ENCODE results near the gene UXS1. TPM values are rescaled to one million over a fixed set of nuclear protein-coding genes. Genes with fewer than 3 reads are reported as not detected.

Gene UXS1
- total RNA-seq, 1 donor from 2014 or later = 39.5 TPM

DNA sequence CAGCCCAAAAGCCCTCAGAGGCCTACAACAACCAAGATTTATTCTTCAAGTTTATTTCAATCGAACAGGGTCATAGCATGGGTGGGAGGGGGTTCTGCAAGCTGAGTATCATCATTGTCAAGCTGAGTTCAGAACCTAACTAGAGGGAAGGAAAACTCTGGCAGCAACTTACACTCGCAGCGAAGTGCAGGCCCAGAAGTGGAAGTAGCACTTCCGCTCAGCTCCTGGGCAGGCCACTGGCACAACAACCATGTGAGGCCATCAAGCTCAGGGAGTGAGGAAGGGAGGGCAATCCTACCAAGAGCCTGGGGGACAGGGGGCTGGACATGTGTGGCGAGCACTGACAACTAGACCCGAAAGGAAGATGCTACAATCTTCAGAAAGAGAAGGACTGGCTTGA, 4.8 kb downstream of the UXS1 start:
- peak; percentile 33 for DNase-seq

DNA sequence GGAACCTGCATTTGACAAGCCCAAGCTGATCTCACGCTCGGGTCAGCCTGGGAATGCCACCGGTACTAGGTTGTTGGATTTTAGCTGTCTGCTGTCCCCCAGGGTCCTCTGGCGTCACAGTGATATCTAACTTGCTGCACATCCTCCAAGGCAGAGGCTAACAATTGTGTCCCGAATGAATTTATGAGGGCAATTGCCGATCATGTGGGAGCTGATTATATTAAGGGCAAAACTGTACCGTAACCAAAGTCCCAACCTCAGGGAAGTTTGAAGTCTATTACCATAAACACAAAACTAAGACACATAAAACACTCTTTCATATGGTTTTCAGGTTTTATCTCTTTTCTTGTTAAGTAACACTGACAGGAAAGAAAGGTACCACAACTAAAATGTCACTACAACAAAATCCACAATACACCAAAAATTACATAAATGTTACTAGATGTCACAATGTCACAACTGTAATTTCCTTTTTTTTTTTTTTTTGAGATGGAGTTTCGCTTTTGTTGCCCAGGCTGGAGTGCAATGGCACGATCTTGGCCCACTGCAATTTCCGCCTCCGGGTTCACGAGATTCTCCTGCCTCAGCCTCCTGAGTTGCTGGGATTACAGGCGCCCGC, 6.7 kb downstream of the UXS1 start:
- no peak for DNase-seq

DNA sequence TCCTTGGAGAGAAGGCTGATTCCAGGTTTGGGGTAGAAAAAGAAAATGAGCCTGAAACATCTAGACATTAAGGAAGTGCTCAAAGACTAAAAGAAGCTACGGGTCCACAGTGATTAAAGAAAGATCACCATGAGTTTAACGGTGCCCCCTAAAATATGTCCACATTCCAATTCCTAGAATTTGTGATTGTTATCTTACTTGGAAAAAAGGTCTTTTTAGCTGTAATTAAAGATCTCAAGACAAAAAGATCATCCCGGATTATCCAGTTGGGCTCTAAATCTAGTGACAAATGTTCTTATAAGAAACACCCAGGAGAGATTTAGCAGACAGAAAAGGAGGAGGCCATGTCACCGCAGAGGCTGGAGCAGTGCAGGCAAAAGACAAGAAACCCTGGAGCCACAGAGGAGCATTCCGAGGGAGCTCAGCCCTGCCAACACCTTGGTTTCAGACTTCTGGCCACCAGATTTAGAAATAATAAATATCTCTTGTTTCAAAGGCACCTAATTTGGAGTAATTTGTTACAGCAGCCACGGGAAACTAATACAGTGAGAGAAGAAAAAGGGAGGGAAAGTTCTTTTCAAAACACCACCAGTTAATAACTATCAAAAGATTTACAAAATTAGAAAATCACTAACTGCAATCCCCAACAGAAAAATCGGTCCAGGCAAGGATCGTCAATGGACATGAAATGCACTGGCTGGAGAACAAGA, 8.5 kb downstream of the UXS1 start:
- no peak for DNase-seq

DNA sequence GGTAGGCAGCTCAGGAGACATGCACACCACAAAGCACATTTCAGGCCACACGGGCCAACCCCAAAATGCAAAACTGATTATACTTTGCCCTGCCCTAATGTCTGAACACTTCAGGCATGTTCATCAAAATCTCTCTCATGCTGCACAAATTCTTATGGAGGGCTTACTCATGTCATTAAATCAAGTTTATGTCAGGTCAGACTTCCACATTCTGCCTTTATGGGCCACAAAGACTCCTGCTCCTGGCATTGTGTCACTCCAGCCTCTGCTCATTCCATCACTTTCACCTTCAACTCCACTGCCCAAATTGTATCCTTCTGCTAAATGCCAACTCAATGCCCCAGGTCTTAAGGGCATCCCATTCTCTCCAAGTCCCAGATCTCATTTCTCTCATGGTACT, 9.2 kb downstream of the UXS1 start:
- no peak for DNase-seq

DNA sequence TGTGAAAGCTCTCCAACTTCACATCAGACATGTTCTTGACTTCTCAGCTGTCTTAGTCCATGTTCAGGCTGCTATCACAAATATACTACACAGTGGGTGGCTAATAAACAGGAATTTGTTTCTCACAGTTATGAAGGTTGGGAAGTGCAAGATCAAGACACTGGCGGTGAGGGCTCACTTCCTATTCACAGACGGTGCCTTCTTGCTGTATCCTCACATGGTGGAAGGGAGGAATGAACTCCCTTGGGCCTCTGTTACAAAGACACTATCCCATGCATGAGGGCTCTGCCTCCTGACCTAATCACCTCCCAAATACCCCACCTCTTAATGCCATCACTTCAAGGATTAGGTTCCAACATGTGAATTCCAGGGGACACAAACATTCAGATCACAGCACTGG, 9.7 kb downstream of the UXS1 start:
- no peak for DNase-seq

DNA sequence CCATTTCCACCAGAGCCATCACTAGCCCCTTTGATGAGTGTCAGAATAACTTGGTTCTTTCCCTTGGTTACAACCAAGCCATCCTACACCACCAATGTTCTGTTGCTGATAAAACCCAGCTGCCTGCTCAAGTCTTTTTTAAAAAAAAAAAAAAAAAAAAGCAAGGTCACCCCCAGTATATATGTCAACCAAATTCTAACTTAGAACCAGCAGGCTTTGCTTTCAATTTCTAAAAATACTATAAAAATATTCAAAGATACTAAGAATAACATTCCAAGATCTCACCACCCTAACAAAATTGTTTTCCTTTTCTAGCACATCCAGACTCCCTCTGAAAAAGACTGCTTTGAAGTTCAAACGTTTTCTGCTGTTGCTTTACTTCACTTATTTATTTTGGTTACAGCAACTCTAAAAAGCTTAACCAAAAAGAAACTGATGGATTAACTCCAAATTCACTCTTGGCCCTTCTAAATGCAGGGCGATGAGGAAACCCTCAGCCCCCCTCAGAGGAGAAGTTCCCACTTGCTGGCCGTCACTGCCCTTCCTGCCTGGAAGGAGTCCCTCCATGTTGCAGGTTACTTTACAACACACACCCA, 10.9 kb downstream of the UXS1 start:
- DNase-seq = no peak

DNA sequence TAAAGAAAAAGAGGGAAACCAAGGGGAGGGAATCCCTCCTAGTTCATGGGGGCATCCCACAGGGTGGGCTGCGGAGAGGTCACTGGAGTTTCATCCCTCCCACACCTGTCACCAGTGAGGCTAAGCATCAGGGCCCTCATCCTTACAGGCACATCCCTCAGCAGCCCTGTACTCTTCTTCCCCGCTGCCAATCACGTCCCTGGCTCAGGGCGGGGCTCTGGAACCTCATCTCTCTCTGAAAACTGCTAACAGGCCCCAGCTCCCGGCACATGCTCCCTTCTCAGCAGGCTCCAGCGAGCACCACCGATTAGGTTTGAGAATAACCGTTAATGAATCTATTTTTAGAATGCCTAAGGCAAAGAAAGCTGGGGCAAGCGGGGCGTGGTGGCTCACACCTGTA, 13.0 kb downstream of the UXS1 start:
- DNase-seq = no peak

DNA sequence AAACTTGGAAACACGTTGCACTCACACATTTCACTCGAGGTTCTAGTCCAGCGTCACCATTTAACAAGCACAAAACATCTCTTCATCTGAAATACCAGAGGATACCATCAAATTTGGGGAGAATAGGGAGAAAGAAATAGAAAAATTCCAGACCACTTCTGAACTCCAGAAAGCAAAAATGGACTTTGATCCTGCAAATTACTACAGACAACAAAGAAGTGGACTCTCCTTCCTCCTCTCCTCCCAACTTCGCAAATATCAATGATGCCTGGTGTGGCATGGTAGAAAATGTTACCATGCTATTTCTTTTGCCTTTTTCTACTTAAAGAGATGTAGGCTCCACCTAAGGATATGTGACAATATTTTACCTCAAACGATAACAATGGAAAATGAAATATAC, 13.5 kb downstream of the UXS1 start:
- no peak for DNase-seq

DNA sequence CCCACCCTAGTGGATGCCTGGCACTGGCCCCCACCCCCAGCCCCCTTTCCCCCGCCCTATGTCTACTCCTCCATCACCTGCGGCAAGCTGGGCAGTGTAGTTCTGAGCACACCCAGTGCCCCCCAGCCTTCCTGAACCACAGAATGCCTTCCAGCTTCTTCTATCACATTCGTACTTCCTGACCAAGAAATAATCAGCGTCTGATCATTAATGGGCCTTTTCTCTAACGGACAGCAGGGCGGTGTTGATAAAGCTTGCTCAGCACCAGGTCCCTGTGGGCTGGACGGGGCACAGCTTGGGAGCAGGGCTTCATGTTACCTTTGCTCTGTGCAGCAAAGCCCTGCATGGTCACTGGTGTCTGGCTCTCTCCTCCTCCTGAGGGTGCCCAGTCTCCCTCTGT, 15.4 kb downstream of the UXS1 start:
- no peak for DNase-seq

DNA sequence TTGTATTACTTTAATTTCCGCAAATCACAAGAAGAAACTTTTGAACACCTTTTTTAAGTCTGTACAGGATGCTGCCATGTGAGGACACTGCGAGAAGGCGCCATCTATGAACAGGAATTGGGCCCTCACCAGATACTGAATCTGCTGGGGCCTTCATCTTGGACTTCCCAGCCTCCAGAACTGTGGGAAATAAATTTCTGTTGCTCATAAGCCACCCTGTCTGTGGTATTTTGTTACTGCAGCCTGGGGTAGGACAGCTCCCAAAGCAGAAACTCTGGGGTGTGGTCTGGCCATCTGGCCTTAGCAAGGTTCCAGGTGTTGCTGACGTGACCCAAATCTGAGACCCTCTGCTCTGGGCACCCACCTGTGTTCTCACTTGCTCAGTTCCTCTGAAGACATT, 16.5 kb downstream of the UXS1 start:
- no peak for DNase-seq

DNA sequence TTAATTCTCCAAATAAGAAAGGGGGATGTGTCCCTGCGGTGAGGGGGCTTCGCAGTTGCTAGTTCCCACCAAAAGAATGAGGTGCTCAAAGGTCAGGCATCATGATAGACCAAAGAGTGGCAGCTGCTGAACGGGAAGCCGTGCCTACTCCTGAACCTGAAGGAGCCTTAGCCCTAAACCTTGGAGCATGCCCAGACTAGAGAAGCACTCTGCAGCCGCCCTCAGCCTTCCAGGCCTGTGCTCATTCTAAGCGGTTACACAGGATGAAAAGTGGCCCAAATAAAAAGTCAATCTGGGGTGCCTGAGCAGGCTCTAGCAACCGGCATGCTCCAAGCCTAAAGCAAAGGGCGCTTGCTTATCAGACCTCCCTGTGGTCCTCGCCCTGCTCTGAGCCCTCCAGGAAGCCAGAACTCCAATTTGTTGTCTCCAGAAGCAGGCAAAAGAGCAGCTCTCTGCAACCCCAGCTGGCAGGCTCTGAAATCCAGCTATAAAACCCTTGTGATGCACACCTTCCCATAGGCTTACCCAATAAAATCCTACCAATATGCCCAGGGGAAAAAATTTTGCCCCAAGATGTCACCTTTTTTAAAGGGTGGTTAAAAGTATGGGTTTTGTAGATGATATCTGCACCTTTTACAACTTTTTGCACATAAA, 17.5 kb downstream of the UXS1 start:
- no peak for DNase-seq

DNA sequence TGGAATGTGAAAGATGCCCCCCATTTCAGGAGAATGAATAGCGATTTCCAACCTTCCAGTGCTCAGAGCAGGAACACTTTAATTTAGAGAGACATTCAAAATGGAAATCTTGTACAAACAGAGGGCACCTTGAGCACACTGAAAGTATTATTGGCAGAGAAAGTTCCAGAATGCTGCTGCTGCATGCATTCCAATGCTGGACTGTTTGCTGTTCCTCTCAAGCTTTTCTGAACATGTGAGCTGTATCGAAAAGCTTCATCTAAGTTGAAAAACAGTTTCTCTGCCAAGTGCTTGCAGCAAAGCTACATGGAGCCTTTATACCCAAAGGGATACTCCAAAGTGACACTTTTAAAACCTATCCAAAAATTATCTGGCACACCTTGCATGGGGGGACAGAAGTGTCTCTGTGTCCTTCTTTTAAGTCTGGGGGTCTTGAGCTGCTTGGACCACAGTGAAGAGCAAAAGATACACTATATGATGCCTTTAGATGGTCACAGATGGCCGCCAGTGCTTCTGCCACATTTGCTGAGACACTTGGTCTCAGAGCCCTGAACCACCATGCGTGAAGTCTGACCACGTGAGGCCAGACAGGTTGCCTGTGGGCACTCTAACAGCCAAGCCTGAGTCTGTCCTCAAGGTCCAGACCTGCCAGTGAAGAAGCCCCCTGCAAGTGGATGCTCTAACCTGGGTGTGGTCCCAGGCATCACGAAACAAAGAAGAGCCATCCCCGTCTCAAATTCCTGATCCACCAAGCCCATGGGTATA, 18.8 kb downstream of the UXS1 start:
- no peak for DNase-seq

DNA sequence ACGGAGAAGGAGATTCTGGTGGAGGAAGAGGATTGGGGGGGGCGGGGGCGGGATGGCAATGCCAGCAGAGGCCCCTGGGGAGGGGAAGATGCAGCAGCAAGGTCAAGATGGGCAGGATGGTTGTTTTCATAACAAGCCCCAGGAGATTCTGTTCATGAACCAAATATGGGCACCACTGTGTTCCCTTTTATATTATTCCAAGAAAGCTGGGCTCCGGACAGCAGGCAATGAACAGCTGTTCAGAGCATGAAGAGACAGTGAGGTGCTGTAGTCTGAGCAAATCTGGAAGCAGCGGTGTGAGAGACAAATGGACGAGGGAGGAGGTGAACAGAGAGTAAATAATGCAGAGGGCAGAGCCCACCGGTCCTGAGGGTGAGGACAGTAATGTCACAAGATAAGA, 20.0 kb downstream of the UXS1 start:
- DNase-seq = no peak

DNA sequence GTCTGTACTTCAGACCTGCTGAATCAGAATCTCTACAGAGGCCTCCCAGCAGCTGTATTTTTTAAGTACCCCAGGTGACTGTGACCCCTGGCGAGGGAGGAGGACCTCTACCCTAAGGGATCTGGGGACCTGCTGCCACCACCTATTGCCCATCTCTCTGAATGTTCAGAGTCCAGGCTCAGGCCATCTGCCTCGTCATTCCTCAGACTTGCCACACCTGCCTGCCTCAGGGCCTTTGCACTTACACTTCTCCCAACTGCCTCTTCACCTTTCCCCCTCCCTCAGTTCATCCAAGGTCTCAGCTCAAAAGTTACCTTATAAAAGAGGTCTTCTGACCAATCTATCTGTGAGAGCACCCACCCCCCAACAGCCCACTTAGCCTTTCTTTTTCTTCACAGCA, 21.5 kb downstream of the UXS1 start:
- DNase-seq = no peak

DNA sequence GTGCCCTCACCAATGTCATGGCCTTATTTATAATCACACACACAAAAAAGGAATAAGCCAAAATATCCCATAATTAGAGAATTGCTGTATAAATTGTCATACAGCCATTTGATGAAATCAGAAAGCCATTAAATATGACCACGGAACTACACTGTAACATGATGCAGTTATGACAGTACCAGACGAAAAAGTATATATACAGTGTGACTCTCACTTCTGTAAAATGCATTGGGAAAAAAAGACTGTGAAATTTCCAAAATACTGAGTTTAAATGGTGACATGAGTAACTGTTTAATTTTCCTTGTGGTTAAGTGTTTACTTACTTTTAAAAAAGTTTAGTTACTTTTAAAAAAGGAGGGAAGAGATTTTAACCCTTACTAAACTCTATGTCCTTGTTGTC, 25.4 kb downstream of the UXS1 start:
- DNase-seq = no peak

DNA sequence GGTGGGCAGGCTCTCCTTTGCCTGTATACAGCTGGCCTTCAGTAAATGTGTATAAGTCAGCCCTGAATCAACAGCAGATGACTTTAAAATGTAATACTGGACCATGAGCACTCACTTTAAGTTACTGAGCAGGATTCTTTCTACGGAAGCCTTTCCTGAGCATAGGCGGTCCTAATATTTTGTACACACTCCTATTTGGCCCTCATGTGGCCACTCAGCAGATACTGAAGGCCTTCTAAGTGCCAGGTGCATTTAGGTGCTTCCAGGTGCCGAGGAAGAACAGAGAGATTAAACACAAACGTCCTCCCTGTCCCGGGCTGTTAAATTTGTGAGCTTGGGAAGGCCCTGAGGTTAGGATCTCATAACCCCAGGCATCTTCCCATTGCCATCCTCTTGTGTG, 27.0 kb downstream of the UXS1 start:
- no peak for DNase-seq

DNA sequence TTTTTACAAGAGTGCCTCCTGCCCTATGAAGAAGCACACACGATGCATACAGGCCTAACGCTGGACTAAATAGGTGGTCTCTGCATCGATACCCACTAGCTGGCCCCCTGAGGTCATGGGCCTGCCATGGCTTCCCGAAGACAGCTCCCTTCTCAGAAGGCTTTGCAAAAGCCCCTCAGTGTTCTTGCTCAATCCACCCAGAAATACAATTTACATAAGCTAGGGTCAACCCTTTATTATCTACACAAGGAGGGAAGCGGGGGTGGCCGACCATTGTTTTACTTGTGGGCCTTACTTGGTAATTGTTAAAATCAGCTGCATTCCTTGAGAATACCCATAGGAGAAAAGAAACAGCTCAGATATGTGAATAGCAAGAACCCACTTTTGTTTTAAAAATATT, 28.5 kb downstream of the UXS1 start:
- DNase-seq = no peak

DNA sequence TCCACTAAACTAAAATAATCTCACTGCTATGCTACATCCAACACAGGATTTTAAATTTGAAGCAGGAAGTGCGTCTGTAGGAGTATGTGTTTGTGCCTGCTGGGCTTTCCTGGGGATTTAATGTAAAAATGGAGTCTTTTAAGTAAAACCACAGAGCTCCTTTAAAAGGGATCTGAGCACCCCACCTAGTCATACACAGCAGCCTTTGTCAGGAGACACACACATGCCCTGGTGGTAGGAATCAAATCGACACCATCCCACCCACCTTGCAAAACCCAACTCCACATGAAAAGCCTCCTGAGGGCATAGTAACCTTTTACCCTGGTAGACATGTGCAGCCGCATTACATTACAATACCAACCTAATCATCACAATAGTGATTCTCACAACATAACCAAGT, 29.1 kb downstream of the UXS1 start:
- no peak for DNase-seq

DNA sequence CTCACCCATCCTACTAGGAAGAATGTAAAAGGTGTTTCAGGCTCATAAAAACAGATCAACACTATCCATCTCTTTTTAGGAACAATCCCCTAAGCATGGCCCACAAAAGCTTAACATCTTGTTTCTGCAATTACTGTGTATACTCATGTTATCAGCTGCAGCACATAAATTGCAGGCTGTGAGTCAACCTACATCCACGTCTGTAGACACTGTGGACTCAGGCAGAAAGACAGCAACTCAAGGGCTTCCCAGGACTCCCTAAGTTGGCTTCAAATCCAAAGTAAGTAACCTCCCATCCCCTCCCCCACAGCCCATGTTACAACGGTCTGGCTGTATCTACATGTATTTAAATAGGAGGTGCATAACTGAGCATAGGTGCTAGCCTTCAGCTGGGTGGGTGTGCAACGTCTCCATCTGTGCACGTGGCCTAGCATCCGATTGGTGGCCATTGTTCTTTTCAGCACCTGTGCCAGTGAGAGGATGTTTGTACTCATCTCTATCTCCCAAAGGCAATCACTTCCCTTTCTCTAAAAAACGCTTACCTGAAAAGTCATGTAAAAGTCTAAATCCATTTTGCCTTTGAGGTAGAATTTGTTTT, 30.1 kb downstream of the UXS1 start:
- no peak for DNase-seq

DNA sequence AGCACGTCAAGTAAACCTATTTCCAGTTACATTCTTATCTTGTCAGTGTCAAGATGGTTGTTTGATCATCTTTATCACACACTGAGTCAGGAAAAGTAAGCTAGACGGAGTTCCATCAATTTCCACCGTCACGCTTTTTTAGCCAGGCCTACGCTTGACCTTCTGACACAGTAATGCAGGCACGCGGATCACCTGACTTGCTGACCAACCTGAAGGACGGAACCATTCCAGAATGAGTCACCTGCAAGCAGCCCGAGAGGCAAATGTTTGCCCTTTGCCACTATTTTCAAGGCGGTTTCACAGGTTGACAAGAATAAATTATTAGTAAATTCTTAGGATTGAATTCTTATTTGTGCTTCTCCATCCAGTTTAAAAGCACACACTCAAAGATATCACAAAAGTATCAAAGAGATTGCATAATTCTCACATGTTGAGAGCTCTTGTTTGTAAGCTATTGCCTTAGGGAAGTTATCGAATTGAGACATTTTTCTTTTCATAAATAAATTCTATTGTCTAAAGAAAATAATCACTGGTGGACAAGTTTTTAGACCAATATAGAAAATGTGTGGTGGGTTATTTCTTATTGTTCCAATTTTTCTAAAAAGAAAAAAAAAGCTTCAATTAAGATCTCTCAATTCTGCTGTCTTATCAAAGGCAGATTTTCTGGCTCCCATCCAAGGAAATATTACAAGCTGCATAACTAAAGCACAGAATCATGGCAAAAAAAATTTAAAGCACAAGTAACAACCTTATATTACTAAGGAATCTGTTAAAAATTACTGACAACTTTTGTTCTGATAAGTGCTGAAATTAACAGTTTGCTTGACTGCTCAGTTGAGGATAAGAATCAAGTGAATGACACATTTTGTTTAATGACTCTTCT, 31.9 kb downstream of the UXS1 start:
- DNase-seq = no peak

DNA sequence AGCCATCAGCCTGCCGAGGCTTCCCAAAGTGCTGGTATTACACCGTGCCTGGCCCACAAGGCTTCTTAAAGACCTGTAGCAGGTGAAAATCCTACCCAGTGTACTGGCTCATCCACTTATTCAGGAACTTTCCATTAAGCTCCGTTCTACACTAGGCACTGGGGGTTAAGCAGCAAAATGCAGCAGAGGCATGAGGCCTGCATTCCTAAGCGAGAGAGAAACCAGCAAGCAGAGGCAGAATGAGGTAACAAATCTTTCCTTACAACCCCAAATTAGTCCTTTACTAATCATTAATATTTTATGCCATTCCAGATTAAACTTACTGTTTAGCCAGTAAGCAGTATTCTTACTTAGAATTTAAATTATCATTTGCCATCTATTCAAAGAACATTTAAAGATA, 32.8 kb downstream of the UXS1 start:
- DNase-seq = no peak

DNA sequence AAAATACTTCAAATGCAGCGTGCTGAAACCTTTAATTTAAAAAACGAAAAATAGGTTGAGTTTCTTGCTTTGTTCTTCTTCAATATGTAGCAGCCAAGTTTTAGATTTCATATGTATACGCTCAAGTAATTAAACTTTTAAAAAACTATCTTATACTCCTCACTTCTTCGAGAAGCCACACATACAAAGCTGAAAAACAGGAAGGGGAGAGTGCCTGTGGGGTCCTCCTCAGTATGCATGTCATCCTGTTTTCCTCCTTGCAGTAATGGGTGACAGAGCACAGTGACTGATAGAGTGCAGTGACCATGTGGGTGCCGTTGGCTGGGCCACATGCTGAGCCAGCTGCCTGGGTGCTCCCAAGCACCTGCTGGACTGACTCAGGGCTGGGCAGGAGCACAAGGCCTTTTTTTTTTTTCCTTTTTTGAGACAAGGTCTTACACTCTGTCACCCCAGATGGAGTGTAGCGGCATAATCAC, 33.3 kb downstream of the UXS1 start:
- DNase-seq = no peak

Measured in dermis blood vessel endothelial cell (primary cell).